ENCODE data around the gene ZNF804B. TPM values are rescaled to one million over a fixed set of nuclear protein-coding genes. Genes with fewer than 3 reads are reported as not detected.

Gene ZNF804B
- total RNA-seq: not detected in 2 replicates

GRCh38 chr7:88759230-88760135 lies at the start of gene ZNF804B:
Gene ZNF804B (plus strand): TSS chr7:88759700. CDS start chr7:88759977, 277 bp downstream.
- DNase-seq (ENCODE audit: low read depth, low spot score): no peak

- no peak for DNase-seq (ENCODE audit: low read depth, low spot score)
Observed at GRCh38 chr7:88735920-88736319, 23.6 kb upstream of the ZNF804B start.

GRCh38 chr7:88737632-88738031 lies 21.9 kb upstream of the ZNF804B start:
- DNase-seq (ENCODE audit: low read depth, low spot score): no peak

- DNase-seq (ENCODE audit: low read depth, low spot score): no peak
Observed at GRCh38 chr7:88746126-88746525, 13.4 kb upstream of the ZNF804B start.

- no peak for DNase-seq (ENCODE audit: low read depth, low spot score)
Observed at GRCh38 chr7:88756802-88757201, 2.7 kb upstream of the ZNF804B start.

- DNase-seq (ENCODE audit: low read depth, low spot score): no peak
Observed at GRCh38 chr7:88757371-88757770, 2.1 kb upstream of the ZNF804B start.

- no peak for DNase-seq (ENCODE audit: low read depth, low spot score)
Observed at GRCh38 chr7:88758381-88759229, 895 bp upstream of the ZNF804B start.

GRCh38 chr7:88760136-88760515 lies 626 bp downstream of the ZNF804B start:
- DNase-seq (ENCODE audit: low read depth, low spot score): no peak

- DNase-seq (ENCODE audit: low read depth, low spot score): no peak
Observed at GRCh38 chr7:88761779-88762178, 2.3 kb downstream of the ZNF804B start.

GRCh38 chr7:88771417-88771816 lies 11.9 kb downstream of the ZNF804B start:
- DNase-seq (ENCODE audit: low read depth, low spot score): no peak

GRCh38 chr7:88772776-88773175 lies 13.3 kb downstream of the ZNF804B start:
- DNase-seq (ENCODE audit: low read depth, low spot score): no peak

GRCh38 chr7:88775838-88776237 lies 16.3 kb downstream of the ZNF804B start:
- no peak for DNase-seq (ENCODE audit: low read depth, low spot score)

- no peak for DNase-seq (ENCODE audit: low read depth, low spot score)
Observed at GRCh38 chr7:88787777-88788176, 28.3 kb downstream of the ZNF804B start.

- no peak for DNase-seq (ENCODE audit: low read depth, low spot score)
Observed at GRCh38 chr7:88789480-88790064, 30.1 kb downstream of the ZNF804B start.

- no peak for DNase-seq (ENCODE audit: low read depth, low spot score)
Observed at GRCh38 chr7:88791891-88792290, 32.4 kb downstream of the ZNF804B start.

GRCh38 chr7:88792361-88792760 lies 32.9 kb downstream of the ZNF804B start:
- no peak for DNase-seq (ENCODE audit: low read depth, low spot score)

GRCh38 chr7:88795553-88795952 lies 36.1 kb downstream of the ZNF804B start, which contains the start of gene TEX47:
Gene TEX47 (minus strand): TSS chr7:88795737. CDS start chr7:88794942, 795 bp downstream.
- DNase-seq (ENCODE audit: low read depth, low spot score): no peak

- no peak for DNase-seq (ENCODE audit: low read depth, low spot score)
Observed at GRCh38 chr7:88801046-88801445, 41.5 kb downstream of the ZNF804B start.

- no peak for DNase-seq (ENCODE audit: low read depth, low spot score)
Observed at GRCh38 chr7:88806280-88807037, 47.0 kb downstream of the ZNF804B start.

GRCh38 chr7:88818552-88818951 lies 59.1 kb downstream of the ZNF804B start:
- no peak for DNase-seq (ENCODE audit: low read depth, low spot score)

GRCh38 chr7:88826222-88826621 lies 66.7 kb downstream of the ZNF804B start:
- DNase-seq (ENCODE audit: low read depth, low spot score): no peak
